Measurements from ENCODE around the gene CHRNA1. TPM values are rescaled to one million over a fixed set of nuclear protein-coding genes. Genes with fewer than 3 reads are reported as not detected.

CHRNA1 gene
- polyA plus RNA-seq, 1 of the 3 experiments (the other 2 are of a cell fraction) = 0.02 TPM

DNA sequence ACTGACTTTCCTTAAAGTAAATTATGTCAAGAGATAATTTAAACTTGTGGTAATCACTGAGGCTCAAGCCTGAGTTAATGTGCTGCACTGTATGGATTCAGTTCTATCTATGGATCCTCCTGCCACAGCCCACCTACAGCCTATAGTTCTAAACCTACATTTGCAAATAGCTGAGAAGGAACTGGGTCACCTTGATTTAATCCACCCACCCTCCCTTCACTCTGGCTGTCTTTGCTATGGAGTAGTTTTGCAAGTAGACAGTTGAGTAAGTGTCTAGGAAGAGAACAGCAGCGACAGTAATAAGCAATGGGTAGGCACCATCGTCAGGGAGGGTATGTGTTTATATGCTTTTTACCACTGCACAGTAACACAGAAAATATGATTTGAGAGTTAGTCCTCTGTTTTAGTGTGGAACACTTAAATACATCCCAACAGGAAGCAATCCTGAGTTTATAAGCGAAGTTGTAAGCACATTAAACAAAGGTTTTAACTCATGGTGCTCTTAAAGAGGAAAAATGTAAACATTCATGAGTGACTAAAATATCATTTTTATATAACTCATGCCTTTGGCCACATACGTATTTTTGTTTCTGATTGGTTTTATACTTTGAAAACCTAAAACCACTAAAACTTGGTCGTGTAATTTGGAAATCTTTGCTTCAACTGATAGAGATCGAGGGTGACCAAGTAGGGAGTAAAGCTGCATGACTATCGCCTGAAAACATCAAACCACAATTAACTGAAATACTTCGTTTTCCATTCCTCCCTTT, 36.3 kb upstream of the CHRNA1 start:
- peaks cover 4% of the 10 kb centered on the region for H3F3A ChIP-seq (replicated peaks; ENCODE audit: insufficient read depth)
- peaks cover 22 to 50% of the 10 kb centered on the region in 2 experiments for H3K36me3 ChIP-seq (replicated peaks in 1 of 2; ENCODE audit: control insufficient read depth in 1 of 2, insufficient read depth in 2 of 2, low read length in 1 of 2)
- no peaks in the 10 kb centered on the region for H3K79me2 ChIP-seq (ENCODE audit: insufficient read depth)
- POLR2A ChIA-PET = no interaction called here
- H3K9ac ChIP-seq = no peak overlapping the region
- no peak overlapping the region for H3K4me2 ChIP-seq
- H2AFZ ChIP-seq (ENCODE audit: low read depth) = no peak overlapping the region
- DNase-seq = no peak
- no peaks in the 10 kb centered on the region for H3K9me3 ChIP-seq
- CTCF ChIA-PET = interaction anchor here (1.5 kb wide), 1 partner anchor 29 kb away, joined by 3 read pairs; no protein-coding TSS in a partner anchor
- peaks cover 0 to 13% of the 10 kb centered on the region in 2 experiments for H3K4me1 ChIP-seq (ENCODE audit: control insufficient read depth in 1 of 2, insufficient read depth in 2 of 2, low read depth in 1 of 2, low read length in 1 of 2)
- no peak overlapping the region for H3K27ac ChIP-seq (ENCODE audit: low read depth in 2 of 2, low read length in 1 of 2)
- no peaks in the 10 kb centered on the region for H3K27me3 ChIP-seq (ENCODE audit: insufficient read depth)
- no peak overlapping the region for H3K4me3 ChIP-seq (ENCODE audit: low read depth in 2 of 2, low read length in 1 of 2)
- 95% methylated on average over 8 of the region's 8 CpGs for WGBS (ENCODE audit: low lambda C conversion rate)
- H4K20me1 ChIP-seq (ENCODE audit: insufficient read depth) = no peaks in the 10 kb centered on the region
- no peaks in the 10 kb centered on the region for H3K9me2 ChIP-seq
- no peak for TF ChIP-seq TAF1 (IDR thresholded peaks at IDR 0.05; ENCODE audit: borderline replicate concordance, low read depth, low read length)
- TF ChIP-seq TEAD4 (IDR thresholded peaks at IDR 0.05; ENCODE audit: borderline replicate concordance, insufficient read depth) = no peak
- TF ChIP-seq GABPA (IDR thresholded peaks at IDR 0.05; ENCODE audit: low read depth) = no peak
- TF ChIP-seq RCOR1 (IDR thresholded peaks at IDR 0.05; ENCODE audit: low read length) = no peak
- no peak for TF ChIP-seq RFX5 (IDR thresholded peaks at IDR 0.05; ENCODE audit: low read length)
- no peak for TF ChIP-seq MEF2A (IDR thresholded peaks at IDR 0.05; ENCODE audit: borderline replicate concordance, low read depth)
- TF ChIP-seq SIN3A (IDR thresholded peaks at IDR 0.05; ENCODE audit: borderline replicate concordance, low read depth, low read length) = no peak
- TF ChIP-seq YY1 (IDR thresholded peaks at IDR 0.05; ENCODE audit: low read depth) = no peak
- TF ChIP-seq, protein P1, sequence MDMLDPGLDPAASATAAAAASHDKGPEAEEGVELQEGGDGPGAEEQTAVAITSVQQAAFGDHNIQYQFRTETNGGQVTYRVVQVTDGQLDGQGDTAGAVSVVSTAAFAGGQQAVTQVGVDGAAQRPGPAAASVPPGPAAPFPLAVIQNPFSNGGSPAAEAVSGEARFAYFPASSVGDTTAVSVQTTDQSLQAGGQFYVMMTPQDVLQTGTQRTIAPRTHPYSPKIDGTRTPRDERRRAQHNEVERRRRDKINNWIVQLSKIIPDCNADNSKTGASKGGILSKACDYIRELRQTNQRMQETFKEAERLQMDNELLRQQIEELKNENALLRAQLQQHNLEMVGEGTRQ (IDR thresholded peaks at IDR 0.05; ENCODE audit: borderline replicate concordance, low read depth, low read length) = no peak
- TF ChIP-seq, protein P2, sequence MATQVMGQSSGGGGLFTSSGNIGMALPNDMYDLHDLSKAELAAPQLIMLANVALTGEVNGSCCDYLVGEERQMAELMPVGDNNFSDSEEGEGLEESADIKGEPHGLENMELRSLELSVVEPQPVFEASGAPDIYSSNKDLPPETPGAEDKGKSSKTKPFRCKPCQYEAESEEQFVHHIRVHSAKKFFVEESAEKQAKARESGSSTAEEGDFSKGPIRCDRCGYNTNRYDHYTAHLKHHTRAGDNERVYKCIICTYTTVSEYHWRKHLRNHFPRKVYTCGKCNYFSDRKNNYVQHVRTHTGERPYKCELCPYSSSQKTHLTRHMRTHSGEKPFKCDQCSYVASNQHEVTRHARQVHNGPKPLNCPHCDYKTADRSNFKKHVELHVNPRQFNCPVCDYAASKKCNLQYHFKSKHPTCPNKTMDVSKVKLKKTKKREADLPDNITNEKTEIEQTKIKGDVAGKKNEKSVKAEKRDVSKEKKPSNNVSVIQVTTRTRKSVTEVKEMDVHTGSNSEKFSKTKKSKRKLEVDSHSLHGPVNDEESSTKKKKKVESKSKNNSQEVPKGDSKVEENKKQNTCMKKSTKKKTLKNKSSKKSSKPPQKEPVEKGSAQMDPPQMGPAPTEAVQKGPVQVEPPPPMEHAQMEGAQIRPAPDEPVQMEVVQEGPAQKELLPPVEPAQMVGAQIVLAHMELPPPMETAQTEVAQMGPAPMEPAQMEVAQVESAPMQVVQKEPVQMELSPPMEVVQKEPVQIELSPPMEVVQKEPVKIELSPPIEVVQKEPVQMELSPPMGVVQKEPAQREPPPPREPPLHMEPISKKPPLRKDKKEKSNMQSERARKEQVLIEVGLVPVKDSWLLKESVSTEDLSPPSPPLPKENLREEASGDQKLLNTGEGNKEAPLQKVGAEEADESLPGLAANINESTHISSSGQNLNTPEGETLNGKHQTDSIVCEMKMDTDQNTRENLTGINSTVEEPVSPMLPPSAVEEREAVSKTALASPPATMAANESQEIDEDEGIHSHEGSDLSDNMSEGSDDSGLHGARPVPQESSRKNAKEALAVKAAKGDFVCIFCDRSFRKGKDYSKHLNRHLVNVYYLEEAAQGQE (IDR thresholded peaks at IDR 0.05; ENCODE audit: low read depth, low read length) = no peak
- no peak for TF ChIP-seq FOXM1 (IDR thresholded peaks at IDR 0.05; ENCODE audit: low read depth)
- TF ChIP-seq EP300 (IDR thresholded peaks at IDR 0.05; ENCODE audit: borderline replicate concordance in 1 of 2, low read depth in 1 of 2, low read length in 1 of 2) = no peak
- no peak for TF ChIP-seq MXI1 (IDR thresholded peaks at IDR 0.05; ENCODE audit: low read depth, low read length)
